A673 (cell line): ENCODE results near the gene ITK. TPM values are rescaled to one million over a fixed set of nuclear protein-coding genes. Genes with fewer than 3 reads are reported as not detected.

Source experiments
- BruUV-seq: library from RNA; stranded (reverse); fragments of 400-500 nt; replicated peaks from 2 replicates; lab custom pipeline; 2021; lab: Mats Ljungman, UMichigan
- CTCF ChIA-PET: fragments of 300-600 bp; sonication (Branson Sonifier 250); formaldehyde crosslinking; loops from one replicate; lab custom pipeline; 2022; ENCODE audit warnings: antibody characterized with exemption; lab: Charles Lee
- POLR2A ChIA-PET: fragments of 300-600 bp; sonication (Branson Sonifier 250); formaldehyde crosslinking; loops from one replicate; lab custom pipeline; 2022; ENCODE audit warnings: antibody characterized with exemption; ENCODE audit not compliant: low non-redundant PET; lab: Charles Lee
- DNase-seq: peaks from one replicate; pipeline ENCODE4 v3.0.0-alpha.2; 2015; ENCODE audit warnings: low spot score
- H3K27ac ChIP-seq: fragments of 200-600 bp; sonication (generic); 2 replicates; pipeline ENCODE4 v1.5.1; 2016; ENCODE audit warnings: mixed run types, low read depth, mild to moderate bottlenecking, mixed read lengths, antibody characterized with exemption, low read length; ENCODE audit not compliant: poor library complexity, severe bottlenecking
- H3K27me3 ChIP-seq: fragments of 200-600 bp; sonication (generic); replicated peaks from 2 replicates; pipeline ENCODE4 v1.6.1; 2017; ENCODE audit warnings: mixed run types, low read depth, mild to moderate bottlenecking, mixed read lengths, antibody characterized with exemption, low read length; ENCODE audit not compliant: insufficient read depth, poor library complexity
- H3K36me3 ChIP-seq: fragments of 200-600 bp; sonication (generic); 2 replicates; pipeline ENCODE4 v1.6.1; 2016; ENCODE audit warnings: mixed run types, mild to moderate bottlenecking, mixed read lengths, antibody characterized with exemption, low read length; ENCODE audit not compliant: insufficient read depth, poor library complexity, severe bottlenecking
- H3K4me1 ChIP-seq: fragments of 200-600 bp; sonication (generic); 2 replicates; pipeline ENCODE4 v1.6.1; 2017; ENCODE audit warnings: mixed run types, mild to moderate bottlenecking, mixed read lengths, antibody characterized with exemption, low read length; ENCODE audit not compliant: insufficient read depth, poor library complexity, severe bottlenecking
- H3K4me3 ChIP-seq: fragments of 200-600 bp; sonication (generic); 2 replicates; pipeline ENCODE4 v1.5.1; 2016; ENCODE audit warnings: low read depth, mixed run types, mild to moderate bottlenecking, mixed read lengths, low read length; ENCODE audit not compliant: poor library complexity, severe bottlenecking
- H3K9me3 ChIP-seq: fragments of 200-600 bp; sonication (generic); 2 replicates; pipeline ENCODE4 v1.6.1; 2016; ENCODE audit warnings: mixed run types, low read depth, mild to moderate bottlenecking, mixed read lengths, antibody characterized with exemption, low read length; ENCODE audit not compliant: poor library complexity, severe bottlenecking
- EZH2 ChIP-seq: fragments of 200-600 bp; sonication (generic); IDR thresholded peaks from 2 replicates; pipeline ENCODE4 v1.6.1; 2017; ENCODE audit warnings: borderline replicate concordance, low read depth, mild to moderate bottlenecking, mixed read lengths, antibody characterized with exemption, low read length; ENCODE audit not compliant: poor library complexity, severe bottlenecking
- intact Hi-C: fragments of 100-400 bp; cut with micrococcal nuclease; formaldehyde crosslinking; loops from one replicate; pipeline ENCODE4 v1.10.0; 2022; ENCODE audit not compliant: unreplicated experiment
- total RNA-seq: library from RNA; stranded (reverse); gene quantifications from 2 replicates; pipeline ENCODE4 v1.2.3, GENCODE V29; 2021
- TF ChIP-seq, protein P1 (sequence below): fragments of 300-800, 200-600 bp; sonication (generic); conservative IDR thresholded peaks from 2 replicates; pipeline ENCODE4 v1.5.1; 2017; ENCODE audit warnings: low read depth, mild to moderate bottlenecking, antibody characterized with exemption, low read length, moderate library complexity, mixed read lengths

Gene ITK
- total RNA-seq, 1 experiment from 2014 or later = not detected

GRCh38 chr5:157269761-157270272 is 89.2 kb downstream of the ITK start:
- POLR2A ChIA-PET = no interaction called here

GRCh38 chr5:157270771-157271170 is 90.1 kb downstream of the ITK start:
- Histone ChIP-seq H3K36me3 (no peaks in the 10 kb centered on the region), H3K4me1 (no peaks in the 10 kb centered on the region), H3K9me3 (no peaks in the 10 kb centered on the region), H3K4me3 (no peak overlapping the region), H3K27ac (no peak overlapping the region), H3K27me3 (no peaks in the 10 kb centered on the region)
- TF ChIP-seq, protein P1, sequence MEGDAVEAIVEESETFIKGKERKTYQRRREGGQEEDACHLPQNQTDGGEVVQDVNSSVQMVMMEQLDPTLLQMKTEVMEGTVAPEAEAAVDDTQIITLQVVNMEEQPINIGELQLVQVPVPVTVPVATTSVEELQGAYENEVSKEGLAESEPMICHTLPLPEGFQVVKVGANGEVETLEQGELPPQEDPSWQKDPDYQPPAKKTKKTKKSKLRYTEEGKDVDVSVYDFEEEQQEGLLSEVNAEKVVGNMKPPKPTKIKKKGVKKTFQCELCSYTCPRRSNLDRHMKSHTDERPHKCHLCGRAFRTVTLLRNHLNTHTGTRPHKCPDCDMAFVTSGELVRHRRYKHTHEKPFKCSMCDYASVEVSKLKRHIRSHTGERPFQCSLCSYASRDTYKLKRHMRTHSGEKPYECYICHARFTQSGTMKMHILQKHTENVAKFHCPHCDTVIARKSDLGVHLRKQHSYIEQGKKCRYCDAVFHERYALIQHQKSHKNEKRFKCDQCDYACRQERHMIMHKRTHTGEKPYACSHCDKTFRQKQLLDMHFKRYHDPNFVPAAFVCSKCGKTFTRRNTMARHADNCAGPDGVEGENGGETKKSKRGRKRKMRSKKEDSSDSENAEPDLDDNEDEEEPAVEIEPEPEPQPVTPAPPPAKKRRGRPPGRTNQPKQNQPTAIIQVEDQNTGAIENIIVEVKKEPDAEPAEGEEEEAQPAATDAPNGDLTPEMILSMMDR = no peak
- no peak for TF ChIP-seq EZH2
- POLR2A ChIA-PET = no interaction called here
- intact Hi-C loops = no loop called here
- BruUV-seq = no TSS peak
- CTCF ChIA-PET = no interaction called here
- DNase-seq = no peak

More at GRCh38 chr5:157269761-157270272, 89.2 kb downstream of the ITK start:
- CTCF ChIA-PET = no interaction called here
- Histone ChIP-seq H3K27me3 (no peaks in the 10 kb centered on the region), H3K4me3 (no peak overlapping the region), H3K9me3 (no peaks in the 10 kb centered on the region), H3K36me3 (no peaks in the 10 kb centered on the region), H3K27ac (no peak overlapping the region), H3K4me1 (no peaks in the 10 kb centered on the region)
- intact Hi-C loops = no loop called here
- no TSS peak for BruUV-seq
- DNase-seq = no peak
- TF ChIP-seq, protein P1 = no peak
- no peak for TF ChIP-seq EZH2

- no peaks in the 10 kb centered on the region for H3K4me1 ChIP-seq
- DNase-seq = no peak
- intact Hi-C loops = no loop called here
- H3K36me3 ChIP-seq = no peaks in the 10 kb centered on the region
- H3K4me3 ChIP-seq = no peak overlapping the region
- H3K27ac ChIP-seq = no peak overlapping the region
- H3K27me3 ChIP-seq = no peaks in the 10 kb centered on the region
- ChIA-PET CTCF (no interaction called here), POLR2A (no interaction called here)
- H3K9me3 ChIP-seq = no peaks in the 10 kb centered on the region
- BruUV-seq = no TSS peak
- TF ChIP-seq EZH2 = no peak
- TF ChIP-seq, protein P1 = no peak
Observed at GRCh38 chr5:157271740-157272271, 91.2 kb downstream of the ITK start.
